ENCODE results near the gene DAB1.

DNA sequence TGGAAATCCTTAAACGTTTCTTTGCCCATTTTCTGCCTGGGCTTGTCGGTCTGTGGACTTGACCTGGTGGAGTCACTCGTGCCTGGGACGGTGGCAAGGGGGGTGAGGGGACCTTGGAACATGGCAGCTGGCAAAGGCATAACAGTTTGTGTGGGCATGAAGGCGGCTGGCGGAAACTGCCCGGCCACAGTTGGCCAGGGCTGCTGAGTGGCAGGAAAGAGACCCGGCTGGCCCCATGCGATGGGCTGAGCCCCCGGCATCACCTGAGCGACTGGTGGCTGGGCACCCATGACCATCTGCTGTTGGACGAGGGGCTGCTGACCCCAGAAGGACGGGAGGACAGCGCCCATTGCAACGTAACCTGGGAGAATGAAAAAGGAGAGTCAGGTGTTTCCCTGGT, 408.8 kb downstream of the DAB1 start:
- TF ChIP-seq CTCF (IDR thresholded peaks at IDR 0.05): no peak
- TF ChIP-seq POLR2A (IDR thresholded peaks at IDR 0.05): no peak

Data from right lobe of liver (tissue), 4 donors.